ENCODE data around the gene JMJD8.

JMJD8 gene

GRCh38 chr16:722835-723633, 38.9 kb upstream of the JMJD8 start:
- no peak for DNase-seq (ENCODE audit: low read depth in 1 of 2, low spot score in 1 of 2)

GRCh38 chr16:721765-722540, 37.8 kb upstream of the JMJD8 start:
- no peak for DNase-seq (ENCODE audit: low read depth in 1 of 2, low spot score in 1 of 2)

DNA sequence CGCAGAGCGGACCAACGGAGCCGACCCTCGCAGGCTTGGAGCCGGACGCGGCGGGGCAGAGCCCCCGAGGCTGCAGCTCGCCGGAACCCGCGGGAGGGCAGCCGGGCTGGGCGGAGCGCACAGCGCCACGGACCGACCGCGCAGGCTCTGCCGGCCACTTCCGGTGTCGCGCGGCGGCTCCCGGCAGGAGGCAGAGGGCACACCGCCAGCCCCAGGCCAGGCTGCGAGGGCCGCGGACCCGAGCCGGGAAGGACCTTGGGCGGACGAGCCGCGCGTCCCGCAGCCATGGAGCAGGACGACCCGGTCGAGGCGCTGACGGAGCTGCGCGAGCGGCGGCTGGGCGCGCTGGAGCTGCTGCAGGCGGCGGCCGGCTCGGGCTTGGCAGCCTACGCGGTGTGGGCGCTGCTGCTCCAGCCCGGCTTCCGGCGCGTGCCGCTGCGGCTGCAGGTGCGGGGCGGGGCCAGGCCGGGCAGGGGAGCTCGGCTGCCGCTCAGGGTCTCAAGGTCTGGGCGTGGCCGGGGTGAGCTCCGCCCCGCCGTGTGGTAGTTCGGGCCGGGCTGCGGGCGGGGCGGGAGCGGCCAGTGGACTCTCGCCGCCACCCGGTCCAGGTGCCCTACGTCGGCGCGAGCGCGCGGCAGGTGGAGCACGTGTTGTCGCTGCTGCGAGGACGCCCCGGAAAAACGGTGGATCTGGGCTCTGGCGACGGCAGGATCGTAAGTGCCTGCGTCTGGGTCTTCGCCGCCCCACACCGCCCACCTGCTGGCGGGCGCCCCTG, 37.0 kb upstream of the JMJD8 start, which contains the start of gene ANTKMT:
TSS of gene ANTKMT (plus strand) at position 157 of the 775 bp plus-strand sequence. CDS start at position 286, 129 bp downstream.
- peak; percentile 43 to 58 for DNase-seq (ENCODE audit: low read depth in 1 of 2, low spot score in 1 of 2)

- no peak for DNase-seq (ENCODE audit: low read depth in 1 of 2, low spot score in 1 of 2)
Observed at GRCh38 chr16:720447-720989, 36.4 kb upstream of the JMJD8 start.

DNA sequence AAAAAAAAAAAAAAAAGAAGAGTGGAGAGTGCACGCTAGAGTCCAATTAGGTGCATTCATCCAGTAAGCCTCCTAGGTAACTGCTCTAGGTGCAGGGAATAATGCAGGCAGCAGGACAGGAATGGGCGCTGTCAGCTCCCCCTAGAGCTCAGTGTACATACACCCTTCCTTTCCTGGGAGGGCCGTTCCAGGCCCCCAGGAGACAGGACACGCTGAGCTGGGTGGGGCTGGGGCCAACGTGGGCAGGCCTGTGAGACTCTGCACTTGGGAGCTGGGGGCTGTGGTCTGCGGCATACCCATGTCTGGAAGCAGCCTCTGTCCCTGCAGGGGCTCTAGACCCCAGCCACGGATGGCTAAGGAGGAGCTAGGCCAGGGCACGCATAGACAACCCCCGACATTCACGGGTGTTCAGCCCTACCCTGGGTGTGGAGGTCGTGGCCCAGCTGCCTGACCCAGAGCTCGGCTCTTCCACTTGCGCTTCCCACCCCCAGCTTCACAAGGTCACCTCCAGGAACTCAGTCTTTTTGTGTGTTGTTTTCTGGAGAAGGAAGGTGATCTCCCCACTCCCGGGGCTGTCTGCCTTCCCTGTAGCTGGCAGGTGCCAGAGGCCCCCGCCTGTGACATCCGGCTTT, 35.8 kb upstream of the JMJD8 start:
- no peak for DNase-seq (ENCODE audit: low read depth in 1 of 2, low spot score in 1 of 2)

DNA sequence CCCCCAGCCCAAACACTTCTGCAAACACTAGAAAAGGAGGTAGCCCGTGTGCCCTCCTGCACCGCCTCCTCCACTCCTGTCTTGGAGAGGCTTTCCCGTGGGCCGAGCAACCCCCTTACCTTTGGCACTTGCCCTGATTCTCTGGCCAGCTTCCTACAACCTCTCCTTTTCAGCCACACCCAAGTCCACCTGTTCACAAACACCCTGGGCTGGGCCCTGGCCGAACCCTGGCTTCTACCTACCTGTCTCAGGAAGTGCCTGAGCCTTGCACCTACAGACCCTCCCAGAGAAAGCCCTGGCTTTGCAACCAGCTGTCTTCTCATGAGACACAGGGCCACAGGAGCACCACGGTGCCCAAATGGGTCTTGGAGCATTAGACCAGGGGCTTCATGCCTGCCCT, 34.8 kb upstream of the JMJD8 start:
- DNase-seq (ENCODE audit: low read depth in 1 of 2, low spot score in 1 of 2) = no peak

DNA sequence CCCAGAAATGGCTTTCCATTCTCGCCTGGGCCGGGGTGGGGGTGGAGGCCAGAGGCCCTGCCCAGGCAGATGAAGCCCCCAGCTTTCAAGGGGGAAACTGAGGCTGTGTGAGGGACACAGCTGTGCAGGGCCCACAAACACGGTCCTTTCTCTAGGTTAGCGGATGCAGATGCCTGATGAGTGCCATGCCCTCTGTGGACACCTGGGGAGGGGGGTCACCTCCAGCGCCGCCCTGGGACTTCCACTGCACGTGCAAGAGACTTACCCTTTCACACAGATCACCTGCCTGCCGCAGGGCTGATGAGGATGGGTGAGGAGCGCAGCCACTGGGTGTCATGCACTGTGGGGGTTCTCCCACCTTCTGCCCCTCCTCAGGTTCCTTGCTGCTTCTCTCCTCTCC, 34.3 kb upstream of the JMJD8 start:
- DNase-seq (ENCODE audit: low read depth in 1 of 2, low spot score in 1 of 2) = no peak

GRCh38 chr16:717450-718245, 33.5 kb upstream of the JMJD8 start:
- no peak for DNase-seq (ENCODE audit: low read depth in 1 of 2, low spot score in 1 of 2)

GRCh38 chr16:716768-717325, 32.7 kb upstream of the JMJD8 start:
- no peak for DNase-seq (ENCODE audit: low read depth in 1 of 2, low spot score in 1 of 2)

- no peak for DNase-seq (ENCODE audit: low read depth in 1 of 2, low spot score in 1 of 2)
Observed at GRCh38 chr16:716200-716568, 32.0 kb upstream of the JMJD8 start.

DNA sequence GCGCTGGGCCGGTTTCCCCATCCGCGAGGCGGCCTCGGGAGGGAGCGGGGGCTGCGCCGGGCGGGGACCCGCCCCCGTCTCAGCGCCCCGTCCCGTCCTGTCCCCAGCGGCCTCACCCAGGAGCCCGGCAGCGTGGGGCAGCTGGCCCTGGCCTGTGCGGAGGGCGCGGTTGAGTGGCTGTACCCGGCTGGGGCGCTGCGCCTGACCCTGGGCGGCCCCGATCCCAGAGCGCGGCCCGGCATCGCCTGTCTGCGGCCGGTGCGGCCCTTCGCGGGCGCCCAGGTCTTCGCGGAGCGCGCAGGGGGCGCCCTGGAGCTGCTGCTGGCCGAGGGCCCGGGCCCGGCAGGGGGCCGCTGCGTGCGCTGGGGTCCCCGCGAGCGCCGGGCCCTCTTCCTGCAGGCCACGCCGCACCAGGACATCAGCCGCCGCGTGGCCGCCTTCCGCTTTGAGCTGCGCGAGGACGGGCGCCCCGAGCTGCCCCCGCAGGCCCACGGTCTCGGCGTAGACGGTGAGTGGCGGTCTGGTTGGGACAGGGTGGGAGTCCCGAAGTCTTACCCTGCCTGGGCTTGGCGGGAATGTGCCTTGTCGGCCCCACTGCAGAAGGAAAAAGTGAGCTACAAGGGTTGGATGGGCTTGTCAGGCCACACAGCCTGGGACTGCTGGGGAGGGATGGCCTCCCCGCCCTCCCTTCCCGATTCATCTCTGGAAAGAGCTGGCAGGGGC, 31.5 kb upstream of the JMJD8 start:
- no peak for DNase-seq (ENCODE audit: low read depth in 1 of 2, low spot score in 1 of 2)

DNA sequence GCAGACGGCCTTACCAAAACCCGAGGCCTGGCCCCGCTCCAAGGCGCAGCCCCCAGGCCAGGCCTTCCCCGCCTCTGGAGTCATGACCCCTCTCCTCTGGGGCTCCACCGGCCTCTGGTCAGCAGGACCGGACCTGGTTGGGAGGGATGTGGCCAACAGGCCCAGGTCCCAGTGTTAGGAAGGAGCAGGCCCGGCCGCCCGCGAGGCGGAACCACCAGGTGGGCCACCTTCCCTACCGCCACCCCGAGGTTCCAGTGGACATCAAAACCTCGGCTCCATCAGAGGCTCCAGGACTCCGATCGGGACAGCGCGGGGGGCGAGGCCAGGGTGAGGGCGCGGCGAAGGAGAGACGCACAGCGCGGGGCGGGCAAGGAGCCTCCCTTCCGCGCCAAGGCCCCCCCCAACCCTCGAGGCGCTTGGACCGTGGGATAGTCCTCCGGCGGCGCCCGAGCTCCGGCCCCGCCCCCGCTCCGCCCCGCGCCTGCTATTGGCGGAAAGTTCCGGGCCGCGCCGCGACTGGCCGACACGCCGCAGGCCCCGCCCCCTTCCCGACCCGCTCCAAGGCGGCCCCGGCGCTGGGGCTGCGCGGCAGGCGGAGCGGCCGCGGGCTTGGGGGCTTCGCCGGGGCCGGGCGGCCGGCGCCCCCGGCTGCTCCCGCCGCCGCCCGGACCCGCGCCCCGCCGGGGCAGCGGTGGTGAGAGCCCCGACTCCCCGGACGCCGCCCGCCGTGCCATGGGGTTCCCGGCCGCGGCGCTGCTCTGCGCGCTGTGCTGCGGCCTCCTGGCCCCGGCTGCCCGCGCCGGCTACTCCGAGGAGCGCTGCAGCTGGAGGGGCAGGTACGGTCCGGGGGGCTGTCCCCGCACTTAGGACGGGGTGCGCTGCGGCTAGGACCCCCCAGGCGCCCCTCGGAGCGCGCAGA, 30.7 kb upstream of the JMJD8 start, which contains the start of gene METRN:
TSS of gene METRN (plus strand) at position 561 of the 919 bp plus-strand sequence. CDS start at position 733, 172 bp downstream.
- DNase-seq (ENCODE audit: low read depth in 1 of 2, low spot score in 1 of 2) = peak; percentile 72 to 92

GRCh38 chr16:714079-714478, 29.9 kb upstream of the JMJD8 start:
- DNase-seq (ENCODE audit: low read depth in 1 of 2, low spot score in 1 of 2) = no peak

DNA sequence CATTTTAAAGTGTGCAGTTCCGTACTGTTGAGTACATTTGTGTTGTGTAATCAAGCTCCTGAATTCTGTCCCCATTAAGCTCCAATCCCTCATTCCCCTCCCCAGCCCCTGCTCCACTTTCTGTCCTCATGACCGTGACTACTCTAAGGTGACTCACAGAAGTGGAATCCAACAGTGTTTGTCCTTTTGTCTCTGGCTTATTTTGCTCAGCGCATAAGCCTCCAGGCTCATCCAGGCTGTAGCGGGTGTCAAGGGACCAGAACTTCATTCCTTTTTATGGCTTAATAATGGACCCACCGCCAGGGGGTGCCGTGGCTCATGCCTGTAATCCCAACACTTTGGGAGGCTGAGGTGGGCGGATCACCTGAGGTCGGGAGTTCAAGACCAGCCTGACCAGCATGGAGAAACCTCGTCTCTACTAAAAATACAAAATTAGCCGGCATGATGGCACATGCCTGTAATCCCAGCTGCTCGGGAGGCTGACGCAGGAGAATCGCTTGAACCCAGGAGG, 28.7 kb upstream of the JMJD8 start:
- peak in 1 of 2 donors; percentile 37 for DNase-seq (ENCODE audit: low read depth in 1 of 2, low spot score in 1 of 2)

- peak; percentile 60 to 72 for DNase-seq (ENCODE audit: low read depth in 1 of 2, low spot score in 1 of 2)
Observed at GRCh38 chr16:711548-712320, 27.6 kb upstream of the JMJD8 start.

DNA sequence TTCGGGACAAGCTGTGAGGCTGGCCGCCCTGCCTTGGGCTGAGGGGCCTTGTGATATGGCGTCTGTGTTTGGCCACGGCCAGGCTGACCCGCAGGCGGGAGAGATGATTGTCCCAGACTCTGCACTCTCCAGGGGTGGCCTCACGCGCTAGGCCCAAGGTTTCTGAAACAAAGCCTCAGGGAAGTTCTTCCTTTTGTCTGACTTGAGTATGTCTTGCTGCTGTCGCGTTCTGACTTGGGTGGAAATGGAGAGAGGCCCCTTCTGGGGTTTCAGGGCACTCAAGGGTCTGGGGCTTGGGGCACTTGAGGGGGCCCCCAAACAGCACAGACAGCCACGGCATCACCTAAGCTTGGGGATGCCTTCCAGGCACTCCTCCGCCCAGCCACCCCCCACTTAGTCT, 26.9 kb upstream of the JMJD8 start:
- no peak for DNase-seq (ENCODE audit: low read depth in 1 of 2, low spot score in 1 of 2)
